Cortex of kidney (tissue), 1 donor: ENCODE results near the gene GRIK3.
"Not testable (repeated sequence)": the region's sequence is repeated elsewhere in the genome, so short reads cannot be mapped to it uniquely, and the experiment has no call there.

Experiments used
- DNase-seq: peaks from one replicate; lab custom pipeline; 2025; lab: John Stamatoyannopoulos, UW

Gene GRIK3

DNA sequence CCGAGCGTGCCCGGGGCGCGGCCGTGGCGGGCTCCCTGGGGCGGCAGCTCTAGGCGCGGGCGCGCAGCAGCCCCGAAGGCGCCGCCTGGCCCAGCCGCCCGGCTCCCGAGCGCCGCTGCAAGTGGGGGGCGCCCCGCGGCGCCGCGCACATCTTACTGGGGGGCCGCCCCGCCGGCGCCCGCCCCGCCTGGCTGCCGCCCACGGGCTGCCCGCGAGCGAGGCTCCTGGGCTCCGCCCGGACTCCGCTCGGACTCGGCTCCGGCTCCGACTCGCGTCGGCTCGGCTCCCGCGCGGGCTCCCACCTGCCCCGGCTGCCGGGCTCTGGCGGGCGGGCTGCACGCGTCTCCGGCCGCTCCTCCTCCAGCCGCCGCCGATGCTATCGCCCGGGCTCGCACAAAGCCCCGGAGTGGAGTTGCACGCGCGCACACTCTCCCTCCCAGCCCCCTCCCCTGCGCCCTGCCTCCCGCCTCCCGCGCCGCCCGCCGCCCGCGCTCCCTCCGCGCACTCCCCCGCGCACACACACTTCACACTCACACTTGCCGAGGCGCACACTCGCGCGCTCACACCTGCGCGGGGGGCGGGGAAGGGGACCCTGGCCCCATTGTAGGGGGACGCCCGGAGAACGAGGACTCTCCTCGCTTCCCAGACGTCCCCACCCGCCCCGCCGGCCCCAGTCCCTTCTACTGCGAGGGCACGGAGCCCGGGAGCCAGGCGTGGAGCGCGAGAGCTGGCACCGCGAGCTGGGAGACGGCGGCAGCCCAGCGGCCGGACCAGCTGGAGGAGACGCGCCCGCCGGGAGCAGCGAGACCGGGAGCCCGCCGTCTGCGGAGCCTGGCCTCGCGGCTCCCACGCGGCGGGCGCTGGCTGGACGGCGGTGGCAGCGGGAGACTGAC lies at the start of gene GRIK3:
TSS of gene GRIK3 (minus strand) at position 395 of the 893 bp plus-strand sequence. CDS start 407 bp downstream, outside the sequence.
- DNase-seq: no peak

DNA sequence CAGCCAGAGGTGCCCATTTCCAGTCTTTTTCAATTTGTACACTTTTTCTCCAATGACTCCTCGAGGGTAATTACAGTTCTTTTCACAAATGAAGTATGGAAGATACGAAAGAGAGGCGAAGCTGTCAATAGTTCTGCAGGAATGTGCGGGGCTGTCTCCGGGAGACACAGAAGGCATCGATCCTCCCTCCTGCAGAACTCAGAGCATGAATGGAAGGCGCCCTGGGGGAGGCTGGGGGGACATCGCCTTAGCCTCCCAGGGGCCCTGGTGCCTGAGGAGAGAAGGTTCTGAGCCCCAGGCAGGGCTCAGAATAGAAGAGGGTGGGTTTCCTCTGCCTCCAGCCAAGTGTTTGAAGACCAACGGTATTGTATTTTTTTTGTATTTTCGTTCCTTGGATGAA lies 49.7 kb upstream of the GRIK3 start:
- no peak for DNase-seq

DNA sequence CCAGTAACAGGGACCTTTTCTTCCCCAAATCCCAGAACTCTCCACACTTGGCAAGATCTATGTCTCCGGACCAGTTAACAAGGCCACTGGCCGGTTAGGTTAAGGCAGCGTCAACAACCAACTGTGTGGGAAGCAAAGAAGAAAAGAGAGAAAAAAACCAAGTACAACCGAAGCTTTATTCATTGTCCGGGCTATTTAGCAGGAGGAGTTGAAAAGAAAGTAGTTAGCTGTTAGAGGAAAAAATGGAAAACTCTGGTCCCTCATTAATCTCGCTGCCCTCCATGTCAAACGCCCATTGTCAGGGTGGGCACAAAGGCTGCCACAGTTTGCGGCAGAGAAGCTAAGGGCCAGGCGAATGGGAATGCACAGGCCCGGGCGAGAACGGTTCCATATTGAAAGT lies 49.3 kb upstream of the GRIK3 start:
- no peak for DNase-seq

DNA sequence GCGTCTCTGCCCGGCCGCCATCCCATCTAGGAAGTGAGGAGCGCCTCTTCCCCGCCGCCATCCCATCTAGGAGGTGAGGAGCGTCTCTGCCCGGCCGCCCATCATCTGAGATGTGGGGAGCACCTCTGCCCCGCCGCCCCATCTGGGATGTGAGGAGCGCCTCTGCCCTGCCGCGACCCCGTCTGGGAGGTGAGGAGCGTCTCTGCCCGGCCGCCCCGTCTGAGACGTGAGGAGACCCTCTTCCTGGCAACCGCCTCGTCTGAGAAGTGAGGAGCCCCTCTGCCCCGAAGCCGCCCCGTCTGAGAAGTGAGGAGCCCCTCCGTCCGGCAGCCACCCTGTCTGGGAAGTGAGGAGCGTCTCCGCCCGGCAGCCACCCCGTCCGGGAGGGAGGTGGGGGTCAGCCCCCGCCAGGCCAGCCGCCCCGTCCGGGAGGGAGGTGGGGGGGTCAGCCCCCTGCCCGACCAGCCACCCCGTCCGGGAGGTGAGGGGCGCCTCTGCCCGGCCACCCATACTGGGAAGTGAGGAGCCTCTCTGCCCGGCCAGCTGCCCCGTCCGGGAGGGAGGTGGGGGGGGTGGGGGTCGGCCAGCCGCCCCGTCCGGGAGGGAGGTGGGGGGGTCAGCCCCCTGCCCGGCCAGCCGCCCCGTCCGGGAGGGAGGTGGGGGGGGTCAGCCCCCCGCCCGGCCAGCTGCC lies 46.1 kb upstream of the GRIK3 start:
- DNase-seq: not testable (repeated sequence)

DNA sequence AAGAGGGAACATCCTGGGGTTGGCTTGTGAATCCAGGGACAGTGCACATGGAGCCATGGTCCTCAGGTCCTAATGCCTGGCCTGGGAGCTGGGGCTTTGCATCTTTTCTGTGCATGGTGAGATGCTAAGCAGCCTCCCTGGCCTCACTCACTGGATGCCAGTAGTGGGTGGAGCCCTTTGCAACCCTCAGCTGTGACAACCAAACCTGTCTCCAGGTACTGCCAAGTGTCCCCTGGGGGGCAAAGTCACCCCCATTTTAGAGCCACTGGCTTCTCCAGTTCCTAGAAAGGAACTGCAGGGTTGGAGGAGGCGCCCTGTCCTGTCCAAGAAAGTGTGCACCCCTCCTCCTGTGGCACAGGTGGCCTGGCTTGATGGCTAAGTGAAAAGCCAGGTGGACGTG lies 44.6 kb upstream of the GRIK3 start:
- no peak for DNase-seq

DNA sequence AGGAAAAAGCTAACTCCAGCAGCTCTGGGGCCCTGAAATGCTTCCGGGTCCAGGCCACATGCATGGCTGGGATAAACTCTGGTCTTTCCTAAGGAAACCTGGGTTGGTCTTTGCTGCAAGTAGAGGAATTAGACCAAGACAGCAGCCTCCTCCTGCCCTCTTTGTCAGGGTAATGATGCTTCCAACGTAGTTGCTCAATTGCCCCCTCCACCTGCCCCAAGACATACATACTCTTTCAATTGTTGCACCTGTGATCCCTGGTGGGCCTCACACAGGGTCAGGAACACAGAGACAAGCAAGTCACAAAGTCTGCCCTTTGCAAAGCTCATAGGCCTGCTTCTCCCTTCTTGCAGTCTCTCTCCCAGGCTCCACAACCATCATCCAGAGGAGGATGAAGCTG lies 41.9 kb upstream of the GRIK3 start:
- DNase-seq: no peak

DNA sequence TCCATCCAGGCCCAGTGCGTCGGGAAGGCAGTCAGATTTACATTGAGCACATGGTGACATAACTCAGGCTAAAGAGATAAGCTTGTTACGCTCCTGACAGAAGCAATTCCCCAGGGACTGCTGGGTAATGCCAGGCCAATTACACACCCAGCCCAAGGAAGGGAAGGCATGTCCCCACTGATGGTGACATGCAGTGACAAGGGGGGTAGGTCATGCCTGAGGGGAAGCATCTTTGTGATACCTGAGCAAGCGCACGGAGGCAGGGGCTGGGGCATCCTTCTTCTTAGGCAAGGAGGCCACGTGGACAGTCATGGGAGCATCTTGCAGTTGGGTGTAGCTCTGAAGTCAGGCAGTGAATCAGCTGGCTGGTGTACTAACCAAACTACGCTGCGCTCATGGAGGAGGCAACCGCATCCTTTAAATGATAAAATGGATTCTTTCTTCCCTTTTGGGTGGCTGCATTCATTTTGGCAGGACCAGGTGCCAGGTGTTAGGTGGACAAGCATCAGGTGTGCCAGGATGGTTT lies 39.6 kb upstream of the GRIK3 start:
- DNase-seq: no peak

DNA sequence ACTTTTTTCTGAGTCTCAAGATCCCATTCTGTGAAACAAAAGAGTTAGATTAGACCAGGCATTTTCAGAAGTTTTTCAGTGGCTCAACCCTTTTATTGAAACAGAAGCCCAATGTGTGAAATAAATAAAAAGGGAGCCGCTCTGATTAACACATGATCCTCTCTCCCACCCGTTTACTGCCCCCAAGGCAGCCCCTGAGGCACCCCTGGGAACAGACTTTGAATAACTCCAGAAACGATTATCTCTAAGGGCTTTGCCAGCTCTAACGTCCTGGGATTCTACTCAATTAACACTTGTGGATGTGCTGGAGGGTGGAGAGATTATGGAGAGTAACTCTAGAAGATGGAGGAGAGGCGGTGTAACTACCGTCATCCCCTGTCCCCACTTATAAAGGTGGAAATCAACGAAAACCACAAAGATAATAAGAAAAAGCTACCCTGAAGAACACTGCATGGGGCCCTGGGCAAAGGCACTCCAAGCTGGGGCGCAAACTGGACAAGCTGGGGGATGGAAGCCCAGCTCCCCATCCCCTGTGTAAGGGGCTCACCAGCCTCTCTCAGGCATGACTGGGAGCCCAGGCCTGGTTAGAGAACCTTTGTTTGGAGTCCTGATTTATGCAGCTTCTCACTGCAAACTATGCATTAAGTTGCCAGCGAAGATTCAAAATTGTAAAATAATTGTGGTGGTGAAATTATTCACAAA lies 39.0 kb upstream of the GRIK3 start:
- DNase-seq: no peak

DNA sequence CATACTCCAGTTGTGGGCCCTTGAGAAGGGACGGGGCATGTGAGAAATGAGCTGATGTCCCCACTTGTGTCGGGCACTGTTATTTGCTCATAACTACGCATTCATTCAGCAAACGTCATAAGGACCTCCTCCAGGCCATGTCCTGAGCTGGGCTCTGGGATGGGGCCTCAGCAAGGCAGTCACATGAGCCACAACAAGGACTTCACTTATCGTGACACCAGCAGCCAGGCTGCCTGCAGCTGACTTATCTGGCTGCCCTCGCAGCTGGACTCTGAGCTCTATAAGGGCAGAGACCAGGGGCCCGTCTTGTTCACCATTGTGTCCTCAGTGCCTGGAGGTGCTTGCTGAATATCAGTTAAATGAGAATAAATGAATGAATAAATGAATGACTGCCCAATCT lies 37.5 kb upstream of the GRIK3 start:
- DNase-seq: no peak

DNA sequence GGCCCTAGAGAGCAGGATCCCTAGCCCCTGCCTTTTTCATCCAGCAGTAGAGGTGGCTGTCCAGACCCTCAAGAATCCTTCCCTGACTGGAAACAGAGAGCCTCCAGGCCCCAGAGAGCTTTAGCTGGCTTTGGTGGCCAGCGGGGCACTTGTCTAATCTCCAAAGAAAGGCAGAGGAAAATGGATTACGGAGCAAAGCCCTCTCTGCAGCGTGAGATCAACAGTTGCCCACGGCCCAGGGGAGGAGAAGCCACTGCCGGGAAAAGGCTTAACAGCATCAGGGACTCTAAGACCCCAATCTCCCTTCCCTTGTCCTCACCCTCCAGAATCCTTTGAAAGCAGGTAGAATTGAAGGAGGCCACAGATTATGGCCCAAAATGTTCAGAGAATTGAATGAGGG lies 35.8 kb upstream of the GRIK3 start:
- DNase-seq: no peak

DNA sequence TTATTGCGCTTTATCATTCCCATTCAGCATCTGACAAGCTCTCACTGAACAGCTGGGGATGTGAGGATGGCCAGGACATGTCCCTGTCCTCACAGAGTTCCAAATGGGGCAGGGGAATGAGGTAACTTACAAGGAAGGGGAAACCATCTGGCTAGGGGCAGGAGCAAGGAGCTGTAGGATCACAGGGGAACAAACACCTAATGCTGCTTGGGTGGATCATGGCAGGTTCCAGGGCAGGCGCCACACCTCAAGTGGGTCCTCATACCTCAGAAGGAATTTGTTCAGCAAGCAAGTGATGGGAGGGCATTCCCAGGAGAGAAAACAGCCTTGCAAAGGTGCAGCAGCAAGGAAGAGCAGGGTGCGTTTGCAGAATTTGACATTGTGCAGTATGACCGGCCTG lies 35.1 kb upstream of the GRIK3 start:
- DNase-seq: no peak

DNA sequence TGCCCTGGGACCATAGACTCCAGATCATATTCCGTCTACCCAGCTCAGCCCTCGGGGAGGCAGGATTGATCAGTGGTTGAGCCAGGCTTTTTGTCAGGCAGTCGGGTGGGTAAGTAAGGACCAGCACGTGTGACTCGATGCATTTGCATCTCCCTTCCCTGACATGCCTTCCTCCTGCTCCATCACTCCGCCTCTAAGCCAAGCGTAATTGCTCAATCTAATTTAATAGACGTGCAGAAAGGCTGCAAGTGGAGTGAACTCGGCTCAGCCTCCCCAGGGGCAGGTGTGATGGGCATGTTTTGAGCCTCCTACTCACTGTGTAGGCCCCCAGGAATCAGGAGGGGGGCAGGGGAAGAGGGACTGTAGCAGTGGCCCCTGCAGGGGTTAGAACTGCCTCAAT lies 34.6 kb upstream of the GRIK3 start:
- DNase-seq: no peak

DNA sequence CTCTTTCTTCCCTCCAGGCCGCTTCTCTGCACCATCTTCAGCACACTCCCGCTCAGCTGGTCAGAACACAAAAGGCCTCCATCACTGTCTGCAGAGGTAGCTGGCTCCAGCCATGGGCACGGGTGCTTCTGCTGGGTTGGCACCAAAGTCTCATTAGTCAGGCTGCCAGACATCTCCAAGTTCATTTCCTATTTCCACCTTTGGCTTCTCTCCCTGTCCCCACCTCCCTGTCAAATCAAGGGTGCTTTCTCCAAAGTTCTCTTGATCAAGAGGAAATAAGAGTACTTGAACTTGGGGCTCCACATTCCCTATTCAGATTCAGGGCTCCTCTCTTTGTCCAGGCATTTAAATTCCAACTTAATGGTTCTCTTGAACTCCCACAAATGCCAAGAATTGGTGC lies 33.9 kb upstream of the GRIK3 start:
- no peak for DNase-seq

DNA sequence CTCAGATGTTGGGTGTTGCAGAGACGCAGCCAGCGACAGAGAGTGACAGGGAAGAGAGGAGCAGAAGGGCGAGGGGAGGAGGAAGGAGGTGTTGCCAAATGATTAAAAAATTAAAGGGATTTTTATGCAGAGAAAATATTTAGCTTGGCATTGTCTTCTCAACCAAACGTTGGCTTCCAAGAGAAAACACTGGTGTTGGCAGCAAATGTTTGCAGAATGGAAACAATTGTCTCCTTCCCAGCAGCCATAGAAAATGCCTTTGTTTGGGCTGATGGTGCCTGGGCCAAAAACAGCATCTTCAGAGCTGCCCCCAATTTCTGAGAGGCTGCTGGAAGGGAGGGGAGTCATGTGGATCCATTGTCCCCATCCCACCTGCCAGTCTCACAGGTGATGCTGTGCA lies 29.7 kb upstream of the GRIK3 start:
- DNase-seq: no peak

DNA sequence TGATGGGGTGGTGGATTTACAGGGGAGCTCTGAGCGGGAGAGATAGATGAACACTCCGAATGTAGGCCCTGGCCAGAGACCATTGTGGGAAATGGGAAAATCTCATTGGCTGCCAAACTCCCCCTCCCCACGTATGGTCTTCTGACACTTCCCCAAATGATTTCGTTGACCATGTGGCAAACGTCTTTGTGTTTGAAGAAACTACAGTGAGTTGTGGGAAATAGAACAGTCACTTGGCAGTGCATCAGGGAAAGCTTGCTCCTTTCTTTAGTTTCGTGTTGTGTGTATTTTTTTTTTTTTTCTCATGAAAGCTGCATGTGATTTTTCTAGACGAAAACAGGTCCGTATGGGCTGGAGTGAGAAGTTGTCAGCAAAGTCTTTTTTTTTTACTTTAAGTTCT lies 25.0 kb upstream of the GRIK3 start:
- DNase-seq: no peak

DNA sequence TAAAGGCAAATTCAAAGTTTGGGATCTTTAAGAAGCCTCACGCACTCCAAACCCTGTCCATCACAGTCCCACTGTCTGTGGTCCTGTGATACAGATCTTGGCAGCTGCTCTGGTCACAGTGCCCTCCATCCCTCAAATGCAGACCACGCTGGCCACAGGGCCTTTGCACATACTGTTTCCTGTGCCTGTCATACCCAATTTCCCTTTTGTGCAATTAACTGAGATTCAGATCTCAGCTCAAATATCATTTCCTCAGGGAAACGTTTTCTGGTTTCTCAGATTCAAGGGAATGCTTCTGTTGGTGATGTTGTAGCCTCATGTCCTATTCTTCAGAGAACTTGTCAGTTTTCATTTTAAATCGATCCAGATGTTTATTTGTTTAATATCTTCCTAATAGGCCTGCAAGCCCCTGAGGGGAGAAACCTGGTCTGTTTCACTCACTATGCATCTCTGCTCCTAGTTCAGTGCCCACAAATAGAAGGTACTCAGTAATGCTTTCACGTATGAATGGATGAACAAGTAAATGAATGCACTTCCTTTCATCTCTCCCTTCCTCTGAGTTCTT lies 24.2 kb upstream of the GRIK3 start:
- DNase-seq: no peak

DNA sequence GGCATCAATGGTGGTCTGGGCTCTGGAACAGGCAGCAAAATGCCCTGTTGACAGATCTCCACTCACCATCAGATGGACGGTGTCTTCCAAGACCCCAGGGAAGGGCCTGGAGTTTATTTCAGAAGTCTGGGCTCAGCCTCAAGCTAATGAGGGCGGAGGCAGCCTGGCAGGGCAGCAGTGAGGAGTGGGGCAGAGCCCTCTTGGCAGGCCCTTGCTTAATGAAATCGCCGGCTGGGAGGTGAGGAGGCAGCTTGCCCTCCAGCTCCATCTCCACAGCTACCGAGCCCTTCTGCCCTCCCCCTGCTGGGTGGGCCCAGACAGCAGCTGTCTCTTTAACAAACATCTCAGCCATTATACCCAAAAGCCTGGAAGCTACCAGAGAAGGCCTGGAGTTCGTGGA lies 22.0 kb upstream of the GRIK3 start:
- no peak for DNase-seq

DNA sequence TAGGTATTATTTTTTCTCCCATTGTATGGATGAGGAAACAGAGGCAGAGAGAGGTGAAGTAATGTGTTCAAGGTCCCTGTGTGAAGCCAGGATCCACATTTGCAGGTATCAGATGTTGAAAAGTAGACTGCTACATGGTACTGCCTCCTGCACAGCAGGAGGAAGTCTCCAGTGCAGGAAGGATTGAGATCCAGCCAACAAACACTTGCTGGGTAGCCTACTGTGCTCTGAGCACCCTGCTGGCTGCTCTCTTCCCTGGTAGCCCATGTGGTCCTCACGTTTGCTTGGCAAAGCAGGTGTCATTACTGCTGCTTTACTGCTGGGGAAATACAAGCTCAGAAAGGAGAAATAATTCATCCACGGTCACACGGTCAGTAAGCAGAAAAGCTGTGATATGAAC lies 21.3 kb upstream of the GRIK3 start:
- no peak for DNase-seq

DNA sequence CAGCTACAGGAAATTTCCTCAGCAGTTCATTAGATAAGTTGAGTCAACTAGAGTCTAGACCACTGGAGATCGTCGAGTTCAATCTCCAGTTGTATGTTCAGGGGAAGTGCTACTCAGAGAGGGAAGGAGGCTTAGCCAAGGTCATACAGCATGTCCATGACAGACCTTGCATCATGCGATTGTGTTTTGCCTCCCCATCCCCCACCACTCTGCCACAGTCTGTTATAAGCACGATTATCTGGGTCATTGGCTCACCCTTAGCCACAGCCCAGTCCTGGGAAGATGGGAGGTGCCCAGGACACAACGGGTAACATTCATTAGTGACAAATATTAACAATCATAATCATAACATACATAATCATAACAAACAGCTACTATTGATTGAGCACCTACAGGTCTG lies 18.9 kb upstream of the GRIK3 start:
- DNase-seq: no peak

DNA sequence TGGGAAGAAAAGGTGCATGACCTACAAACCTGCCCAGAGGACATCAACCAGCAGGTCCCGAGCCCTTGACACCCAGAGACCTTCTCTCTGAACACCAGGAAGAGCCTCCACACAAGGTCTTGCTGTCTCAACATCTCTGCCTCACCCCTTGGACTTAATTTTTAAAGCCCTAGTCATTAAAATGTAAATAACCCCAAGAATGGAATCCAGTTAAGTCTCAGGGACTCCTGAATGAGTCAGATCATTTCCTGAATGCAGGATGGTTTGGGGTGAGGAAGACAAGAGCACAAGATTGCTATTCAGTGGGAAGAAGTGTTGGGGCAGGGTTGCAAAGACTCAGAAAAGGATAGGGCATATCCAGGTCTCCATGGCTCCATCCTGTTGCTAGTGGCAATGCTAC lies 17.8 kb upstream of the GRIK3 start:
- DNase-seq: no peak

DNA sequence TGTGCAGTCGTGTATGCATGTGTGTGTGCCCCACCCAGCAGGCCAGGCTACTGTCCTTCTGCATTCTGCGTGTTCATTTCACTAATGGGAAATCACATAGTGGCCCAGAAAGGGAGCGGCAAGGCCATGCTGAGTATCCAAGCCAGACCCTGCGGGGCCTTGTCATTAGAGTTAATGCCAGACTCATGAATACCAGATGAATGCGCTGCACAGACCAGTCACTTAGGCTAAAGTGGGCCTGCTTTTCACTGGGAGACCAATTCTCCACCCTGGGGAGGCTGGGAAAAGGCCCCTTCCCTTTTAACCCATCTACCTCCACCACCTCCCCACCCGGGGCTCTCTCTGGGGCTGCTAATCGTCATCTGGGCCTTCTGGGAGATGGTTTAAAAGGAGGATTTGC lies 17.0 kb upstream of the GRIK3 start:
- no peak for DNase-seq

DNA sequence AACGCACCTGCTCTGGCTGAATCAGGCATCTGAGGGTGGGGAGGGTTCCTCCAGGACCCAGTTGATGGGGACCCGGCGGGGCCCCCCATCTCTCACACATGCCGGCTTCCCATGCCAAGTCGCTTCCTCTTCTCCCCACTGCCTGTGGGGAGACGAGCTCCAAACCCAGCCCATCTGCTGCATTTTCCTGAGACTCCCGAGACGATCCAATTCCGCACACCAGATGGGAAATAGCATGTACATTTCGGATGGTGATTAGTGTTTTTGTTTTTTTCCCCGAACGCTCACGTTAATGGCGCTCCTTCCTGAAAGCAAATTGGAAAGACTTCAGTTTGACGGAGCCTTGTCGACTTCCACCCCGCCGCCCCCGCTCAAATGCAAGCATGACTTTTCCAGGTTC lies 13.2 kb upstream of the GRIK3 start:
- no peak for DNase-seq
